GM12873 (cell line): ENCODE results near the gene C1RL.

Source experiments
- TF ChIP-seq, protein P1 (sequence below): IDR thresholded peaks from 2 replicates; pipeline ENCODE4 v1.5.1; 2012; ENCODE audit warnings: low read depth, mild to moderate bottlenecking, moderate library complexity, low read length, control low read depth; ENCODE audit not compliant: insufficient read depth; ENCODE audit errors: missing control alignments

Gene C1RL

DNA sequence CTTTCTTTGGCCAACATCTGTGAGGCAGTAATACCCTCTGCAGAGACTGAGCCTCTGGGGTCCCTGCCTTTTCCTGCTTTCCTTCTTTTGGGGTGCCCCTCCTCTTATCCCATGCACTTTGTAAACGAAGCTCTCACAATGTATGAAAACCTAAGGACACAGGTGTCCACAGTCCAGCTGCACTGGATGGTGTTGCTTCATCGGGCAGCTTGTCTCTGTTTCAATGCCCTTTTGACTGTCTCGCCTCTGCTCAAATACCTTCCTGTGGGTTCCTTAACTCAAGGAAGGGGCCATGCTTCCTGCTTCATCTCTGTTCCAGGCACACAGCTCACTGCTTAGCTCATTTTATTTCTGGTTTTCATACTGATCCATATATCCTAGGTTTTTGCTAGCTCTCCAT lies 6.4 kb downstream of the C1RL start:
- TF ChIP-seq, protein P1, sequence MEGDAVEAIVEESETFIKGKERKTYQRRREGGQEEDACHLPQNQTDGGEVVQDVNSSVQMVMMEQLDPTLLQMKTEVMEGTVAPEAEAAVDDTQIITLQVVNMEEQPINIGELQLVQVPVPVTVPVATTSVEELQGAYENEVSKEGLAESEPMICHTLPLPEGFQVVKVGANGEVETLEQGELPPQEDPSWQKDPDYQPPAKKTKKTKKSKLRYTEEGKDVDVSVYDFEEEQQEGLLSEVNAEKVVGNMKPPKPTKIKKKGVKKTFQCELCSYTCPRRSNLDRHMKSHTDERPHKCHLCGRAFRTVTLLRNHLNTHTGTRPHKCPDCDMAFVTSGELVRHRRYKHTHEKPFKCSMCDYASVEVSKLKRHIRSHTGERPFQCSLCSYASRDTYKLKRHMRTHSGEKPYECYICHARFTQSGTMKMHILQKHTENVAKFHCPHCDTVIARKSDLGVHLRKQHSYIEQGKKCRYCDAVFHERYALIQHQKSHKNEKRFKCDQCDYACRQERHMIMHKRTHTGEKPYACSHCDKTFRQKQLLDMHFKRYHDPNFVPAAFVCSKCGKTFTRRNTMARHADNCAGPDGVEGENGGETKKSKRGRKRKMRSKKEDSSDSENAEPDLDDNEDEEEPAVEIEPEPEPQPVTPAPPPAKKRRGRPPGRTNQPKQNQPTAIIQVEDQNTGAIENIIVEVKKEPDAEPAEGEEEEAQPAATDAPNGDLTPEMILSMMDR = no peak

DNA sequence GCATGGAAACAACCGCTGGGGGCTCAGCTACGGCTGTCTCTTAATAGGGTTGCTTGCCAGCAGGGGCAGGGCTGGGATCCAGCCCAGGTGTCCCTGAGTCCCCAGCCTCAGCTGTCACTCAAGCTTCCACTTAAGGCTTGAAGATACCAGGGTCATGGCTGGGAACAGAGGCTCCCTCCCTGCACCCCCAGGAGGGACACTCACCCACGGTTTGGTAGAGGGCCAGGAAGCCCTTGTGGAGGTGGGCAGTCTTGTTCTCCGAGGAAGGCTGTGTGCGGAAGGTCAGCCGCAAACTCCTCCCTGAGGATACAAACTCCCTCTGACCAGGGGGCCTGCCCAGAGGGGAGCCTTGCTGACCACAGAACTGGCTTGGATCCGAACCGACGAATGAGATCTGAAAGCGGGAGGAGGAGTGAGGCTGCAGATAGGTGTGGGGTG lies 7.3 kb downstream of the C1RL start:
- TF ChIP-seq, protein P1 = no peak

DNA sequence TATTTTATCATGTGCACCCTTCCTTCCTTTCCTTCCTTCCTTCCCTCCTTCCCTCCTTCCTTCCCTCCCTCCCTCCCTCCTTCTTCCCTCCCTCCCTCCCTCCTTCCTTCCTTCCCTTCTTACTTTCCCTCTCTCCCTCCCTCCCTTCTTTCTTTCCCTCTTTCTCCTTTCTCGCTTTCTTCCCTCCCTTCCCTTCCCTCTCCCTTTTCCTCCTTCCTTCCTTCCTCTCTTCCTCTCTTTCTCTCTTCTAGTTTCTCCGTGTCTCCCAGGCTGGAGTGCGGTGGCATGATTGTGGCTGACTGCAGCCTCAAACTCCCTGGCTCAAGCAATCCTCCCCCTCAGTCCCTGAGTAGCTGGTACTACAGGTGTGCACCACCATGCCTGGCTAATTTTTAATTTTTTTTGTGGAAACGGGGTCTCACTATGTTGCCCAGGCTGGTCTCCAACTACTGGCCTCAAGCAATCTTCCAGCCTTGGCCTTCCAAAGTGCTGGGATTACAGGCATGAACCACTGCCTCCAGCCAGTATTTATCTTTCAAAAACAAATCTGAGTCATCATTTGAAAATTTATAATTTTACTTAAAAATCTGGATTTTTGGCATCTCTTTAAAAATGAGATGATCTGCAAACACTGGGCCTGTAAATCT lies 7.8 kb downstream of the C1RL start:
- TF ChIP-seq, protein P1 = no peak

DNA sequence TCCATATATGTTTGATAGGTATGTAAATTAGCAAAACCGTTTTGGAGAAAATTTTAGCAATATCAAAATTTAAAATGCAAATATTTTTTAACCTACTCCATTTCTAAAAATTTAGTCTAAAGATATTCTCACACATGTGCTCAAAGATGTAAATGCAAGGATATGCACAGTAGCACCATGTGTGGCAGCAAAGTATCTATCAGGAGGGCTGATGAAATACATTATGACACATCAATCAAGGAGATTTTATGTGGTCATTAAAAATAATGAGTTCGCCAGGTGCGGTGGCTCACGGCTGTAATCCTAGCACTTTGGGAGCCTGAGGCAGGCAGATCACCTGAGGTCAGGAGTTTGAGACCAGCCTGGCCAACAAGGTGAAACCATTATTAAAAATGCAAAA lies 8.8 kb downstream of the C1RL start:
- TF ChIP-seq, protein P1 = no peak

DNA sequence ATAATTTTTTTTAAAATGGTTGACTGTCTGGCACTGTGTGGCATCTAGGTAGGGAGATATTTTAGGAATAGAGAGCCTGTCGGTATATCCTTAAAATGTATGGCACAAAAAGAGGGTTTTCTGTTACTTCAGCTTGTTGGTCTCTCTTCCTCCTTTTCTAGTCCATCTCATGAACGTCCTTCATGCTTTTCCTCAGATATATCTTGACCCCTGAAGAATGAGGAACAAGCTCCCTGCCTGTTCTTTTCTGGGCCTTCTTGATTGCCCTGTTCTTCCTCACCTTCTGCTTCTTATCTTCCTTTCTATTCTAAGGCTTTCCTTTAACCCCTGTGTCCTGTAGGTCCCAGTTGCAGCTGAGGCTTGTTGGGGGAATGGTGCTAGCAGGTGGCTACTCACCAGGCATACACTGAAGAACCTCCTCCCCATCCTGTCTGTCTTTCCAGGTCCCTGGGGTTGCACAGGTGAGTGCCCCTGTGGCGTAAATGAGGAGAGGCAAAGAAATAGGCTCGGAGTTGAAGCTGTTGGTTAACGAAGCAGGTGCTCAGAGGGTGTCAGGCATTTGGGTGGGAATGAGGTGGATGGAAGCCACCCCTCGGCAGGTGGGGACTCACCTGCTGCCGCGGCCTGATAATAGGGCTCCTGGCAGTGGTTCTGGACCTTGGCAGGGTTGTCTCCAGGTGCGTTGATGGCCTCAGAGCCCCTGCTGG lies 9.6 kb downstream of the C1RL start:
- TF ChIP-seq, protein P1 = no peak

DNA sequence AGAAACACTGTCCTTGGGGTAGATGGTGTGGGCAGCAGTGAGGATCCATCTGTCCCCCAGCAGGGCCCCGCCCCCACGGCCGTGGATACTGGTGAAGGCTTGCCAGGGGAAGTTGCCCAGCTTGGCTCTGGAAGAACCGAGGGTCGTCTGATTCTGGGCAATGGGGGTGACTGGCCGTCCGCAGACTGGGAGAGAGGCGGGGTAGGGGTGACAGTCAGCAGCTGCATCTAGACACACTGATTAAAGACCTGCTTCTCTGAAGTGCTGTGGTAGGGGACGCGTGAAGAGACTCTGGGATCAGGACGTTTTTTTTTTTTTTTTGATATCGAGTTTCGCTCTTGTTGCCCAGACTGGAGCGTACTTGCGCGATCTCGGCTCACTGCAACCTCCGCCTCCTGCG lies 12.0 kb downstream of the C1RL start:
- TF ChIP-seq, protein P1 = no peak

DNA sequence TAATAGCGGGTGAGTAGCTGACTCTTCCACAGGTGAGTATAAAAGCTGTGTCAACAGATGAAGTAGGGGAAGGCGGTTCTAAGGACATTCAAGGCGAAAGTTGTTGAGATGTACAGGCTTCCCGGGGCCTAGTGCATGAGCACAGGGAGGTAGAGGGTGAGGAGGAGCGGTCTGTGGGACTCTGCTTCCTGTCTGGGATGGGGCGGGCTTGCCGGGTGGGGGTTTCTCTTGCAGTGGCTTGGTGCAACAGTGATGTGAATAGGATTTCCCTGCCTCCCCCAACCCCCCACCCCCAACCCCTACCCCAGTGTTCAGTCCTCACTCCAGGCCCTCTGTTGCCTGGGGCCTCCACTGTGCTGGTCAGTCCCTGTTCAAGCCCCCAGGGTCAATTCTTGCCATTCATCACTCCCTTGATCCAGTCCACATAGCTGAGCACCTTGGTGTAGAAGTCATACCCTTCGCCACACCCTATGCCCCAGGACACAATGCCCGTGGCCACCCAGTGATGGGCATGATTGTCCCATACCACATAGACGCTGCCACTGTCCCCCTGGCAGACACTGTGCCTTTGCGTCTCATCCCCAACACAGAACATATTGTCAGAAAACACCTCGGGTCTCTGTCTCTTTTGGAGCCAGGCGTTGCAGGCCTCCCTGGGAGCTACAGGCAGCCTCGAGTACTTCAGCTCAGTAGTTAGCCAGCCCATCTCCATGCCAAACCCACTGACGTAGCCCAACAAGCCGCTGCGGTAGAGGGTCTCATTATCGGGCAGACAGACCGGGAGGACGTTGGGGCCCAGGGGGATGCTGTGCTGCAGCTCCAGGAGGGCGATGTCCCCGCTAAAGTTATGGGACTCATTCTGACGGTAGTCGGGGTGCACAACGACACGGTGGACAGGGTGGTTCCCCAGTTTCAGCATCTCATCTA lies 12.7 kb downstream of the C1RL start:
- TF ChIP-seq, protein P1 = no peak
